ENCODE results near the gene ACBD3.

Gene ACBD3

GRCh38 chr1:226201029-226201593 lies 14.6 kb upstream of the ACBD3 start:
- DNase-seq (ENCODE audit: low read depth in 3 of 3): no peak

- DNase-seq (ENCODE audit: low read depth in 3 of 3): no peak
These were observed 13.4 kb upstream of the ACBD3 start for GRCh38 chr1:226199971-226200370.

GRCh38 chr1:226195144-226195543 lies 8.6 kb upstream of the ACBD3 start:
- DNase-seq (ENCODE audit: low read depth in 3 of 3): no peak

DNA sequence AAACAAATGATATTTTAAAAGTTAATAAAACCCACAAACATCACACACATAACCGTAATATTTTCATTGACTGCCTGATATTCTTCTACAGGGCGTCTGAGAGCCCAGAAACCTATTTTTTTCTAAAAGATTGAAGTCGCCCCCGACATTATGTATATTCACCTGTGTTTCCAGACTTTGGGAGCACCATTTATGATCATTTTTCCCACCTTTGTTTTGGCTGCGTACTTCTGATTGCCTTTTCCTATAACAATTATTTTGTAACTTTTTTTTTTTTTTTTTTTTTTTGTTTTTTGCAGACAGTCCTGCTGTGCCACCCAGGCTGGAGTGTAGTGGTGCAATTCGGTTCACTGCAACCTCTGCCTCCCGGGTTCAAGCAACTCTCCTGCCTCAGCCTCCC lies 839 bp upstream of the ACBD3 start:
- no peak for DNase-seq (ENCODE audit: low read depth in 3 of 3)

- DNase-seq (ENCODE audit: low read depth in 3 of 3): no peak
These were observed 430 bp upstream of the ACBD3 start for GRCh38 chr1:226187019-226187322.

DNA sequence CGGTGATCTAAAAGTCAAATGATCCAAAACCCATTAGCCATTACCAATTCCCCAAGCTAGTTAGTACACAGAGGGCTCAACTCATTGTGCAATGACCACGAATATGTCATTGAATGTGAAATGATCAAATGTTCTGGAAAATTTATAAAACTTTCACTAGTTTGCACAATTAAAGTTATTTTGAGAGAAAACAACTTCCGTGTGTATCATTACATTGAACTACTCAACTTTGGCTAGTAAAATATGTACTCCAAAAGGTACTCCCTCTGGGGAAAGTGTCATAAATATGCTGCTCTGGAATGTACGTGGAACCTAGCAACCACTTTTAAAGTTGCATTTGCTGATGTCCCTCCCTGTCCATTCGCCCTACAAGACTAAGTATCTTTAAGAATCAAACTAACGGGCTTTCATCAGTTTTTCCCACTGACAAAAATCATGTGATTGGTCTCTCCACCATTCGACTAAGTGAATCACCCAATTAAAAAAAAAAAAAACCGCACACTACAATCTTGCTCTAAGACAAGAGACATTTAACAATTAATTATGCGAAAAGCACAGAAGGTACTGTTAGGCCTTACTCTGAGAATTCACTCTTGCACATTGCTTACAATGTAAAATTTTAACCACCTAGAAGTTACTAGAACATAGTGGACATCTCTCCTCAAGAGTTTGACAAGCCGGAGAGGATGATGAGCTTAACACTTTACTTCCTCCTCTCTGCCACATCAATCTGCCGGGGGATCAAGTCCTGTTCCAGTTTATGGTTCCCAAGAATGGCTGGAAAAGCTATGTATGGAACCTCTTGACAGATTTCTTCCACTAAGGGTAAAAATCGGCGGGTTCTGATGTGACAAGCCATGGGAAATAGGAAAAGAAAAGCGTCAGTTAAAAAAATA lies 1.2 kb downstream of the ACBD3 start:
- DNase-seq (ENCODE audit: low read depth in 3 of 3): no peak

- DNase-seq (ENCODE audit: low read depth in 3 of 3): no peak
These were observed 4.4 kb downstream of the ACBD3 start for GRCh38 chr1:226181996-226182714.

DNA sequence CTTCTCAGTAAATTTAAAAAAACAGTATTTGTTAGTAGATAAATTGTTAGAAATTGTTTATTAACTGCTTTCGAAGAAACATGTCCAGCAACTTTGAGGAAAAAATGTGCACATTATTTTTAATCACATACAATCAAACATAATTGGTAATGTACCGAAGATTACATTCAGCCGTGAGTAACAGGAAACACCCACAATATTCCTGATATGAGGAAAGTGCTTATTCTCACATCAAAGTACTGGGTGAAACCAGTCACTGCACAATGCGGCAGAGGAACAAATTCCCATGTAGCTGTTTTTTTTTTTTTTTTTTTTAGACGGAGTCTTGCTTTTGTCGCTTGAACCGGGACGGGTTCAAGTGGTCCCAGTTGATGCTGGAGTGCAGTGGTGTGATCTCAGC lies 9.7 kb downstream of the ACBD3 start:
- no peak for DNase-seq (ENCODE audit: low read depth in 3 of 3)

DNA sequence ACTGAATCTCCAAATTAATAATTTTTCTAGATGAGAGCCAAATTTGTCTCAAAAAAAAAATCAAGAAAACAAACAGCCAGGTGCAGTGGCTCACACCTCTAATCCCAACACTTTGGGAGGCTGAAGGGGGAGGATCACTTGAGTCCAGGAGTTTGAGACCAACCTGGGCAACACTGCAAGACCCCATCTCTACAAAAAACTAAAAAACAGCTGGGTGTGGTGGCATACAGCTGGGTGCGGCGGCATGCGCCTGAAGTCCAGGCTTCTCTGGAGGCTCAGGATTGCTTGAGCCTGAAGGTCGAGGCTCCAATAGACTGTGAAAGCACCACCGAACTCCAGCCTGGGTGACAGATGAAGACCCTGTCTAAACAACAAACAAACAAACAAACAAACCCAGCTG lies 14.0 kb downstream of the ACBD3 start:
- no peak for DNase-seq (ENCODE audit: low read depth in 3 of 3)

DNA sequence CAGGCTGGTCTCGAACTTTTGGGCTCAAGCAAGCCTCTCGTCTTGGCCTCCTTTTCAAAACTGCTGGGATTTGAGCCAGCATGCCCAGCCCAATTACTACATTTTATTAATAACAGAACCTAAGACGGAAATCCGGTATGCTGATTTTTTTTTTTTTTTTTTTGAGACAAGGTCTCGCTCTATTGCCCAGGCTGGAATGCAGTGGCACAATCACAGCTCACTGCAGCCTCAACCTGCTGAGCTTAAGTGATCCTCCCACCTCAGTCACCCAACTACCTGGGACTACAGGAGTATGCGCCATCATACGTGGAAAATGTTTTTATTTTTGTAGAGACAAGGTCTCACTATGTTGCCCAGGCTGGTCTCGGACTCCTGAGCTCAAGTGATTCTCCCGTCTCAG lies 20.2 kb downstream of the ACBD3 start:
- DNase-seq (ENCODE audit: low read depth in 3 of 3): no peak

DNA sequence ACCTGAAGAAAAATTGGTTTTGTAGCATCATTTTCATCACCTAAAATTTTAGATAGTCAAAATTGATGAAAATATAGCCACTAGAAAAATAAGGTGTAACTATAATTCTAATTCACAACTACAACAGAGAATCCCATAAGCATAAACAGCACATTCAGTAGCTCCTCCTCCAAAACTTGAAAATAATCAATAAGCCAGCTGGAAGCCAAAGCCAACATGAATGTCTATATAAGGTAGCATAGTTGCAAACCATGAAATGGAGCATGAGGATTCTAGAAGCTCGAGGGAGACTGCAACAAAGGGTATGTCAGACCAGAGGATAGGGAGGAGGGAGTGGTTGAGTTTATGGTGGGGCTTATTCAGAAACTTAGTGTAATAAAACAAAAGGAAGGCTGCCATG lies 22.4 kb downstream of the ACBD3 start:
- no peak for DNase-seq (ENCODE audit: low read depth in 3 of 3)

- DNase-seq (ENCODE audit: low read depth in 3 of 3): no peak
These were observed 23.6 kb downstream of the ACBD3 start for GRCh38 chr1:226162898-226163297.

DNA sequence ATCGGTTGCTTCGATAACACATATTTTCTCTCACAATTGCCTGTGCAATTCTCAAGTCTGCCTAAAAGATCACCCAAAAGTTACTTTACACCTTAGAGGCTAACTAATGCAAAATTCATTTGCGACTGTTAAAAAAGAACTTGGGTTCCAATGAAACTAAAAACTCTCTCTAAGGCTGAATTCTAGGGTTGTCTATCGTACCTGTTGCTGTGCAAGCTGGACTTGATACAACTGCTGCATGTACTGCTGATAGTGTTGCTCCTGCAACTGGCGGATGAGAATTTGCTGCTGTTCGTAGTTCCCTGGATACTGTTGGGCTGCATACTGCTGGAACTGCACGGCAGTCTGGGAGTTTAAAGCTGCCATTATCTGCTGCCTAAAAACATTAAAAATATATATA lies 27.6 kb downstream of the ACBD3 start:
- DNase-seq (ENCODE audit: low read depth in 3 of 3): no peak

DNA sequence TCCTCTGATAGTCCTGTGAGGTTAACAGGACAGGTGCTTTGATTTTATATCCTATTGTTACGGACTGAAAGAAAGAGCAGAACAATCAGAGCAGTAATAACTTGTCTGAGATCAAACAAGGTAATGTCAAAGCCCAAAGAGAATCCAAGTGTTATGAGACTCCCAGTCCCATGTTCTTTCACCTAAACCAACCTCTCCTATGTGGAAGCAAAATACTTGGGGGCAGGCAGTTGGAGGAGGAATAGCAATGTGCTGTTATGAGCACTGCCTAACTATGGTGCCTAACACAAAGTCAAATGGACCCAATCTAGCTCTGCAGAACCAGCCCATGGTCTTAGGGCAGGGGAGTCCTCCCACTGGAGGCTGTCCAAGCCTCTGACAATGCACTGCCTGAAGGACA lies 28.1 kb downstream of the ACBD3 start:
- DNase-seq (ENCODE audit: low read depth in 3 of 3): no peak

GRCh38 chr1:226157761-226158316 lies 28.7 kb downstream of the ACBD3 start:
- DNase-seq (ENCODE audit: low read depth in 3 of 3): no peak

DNA sequence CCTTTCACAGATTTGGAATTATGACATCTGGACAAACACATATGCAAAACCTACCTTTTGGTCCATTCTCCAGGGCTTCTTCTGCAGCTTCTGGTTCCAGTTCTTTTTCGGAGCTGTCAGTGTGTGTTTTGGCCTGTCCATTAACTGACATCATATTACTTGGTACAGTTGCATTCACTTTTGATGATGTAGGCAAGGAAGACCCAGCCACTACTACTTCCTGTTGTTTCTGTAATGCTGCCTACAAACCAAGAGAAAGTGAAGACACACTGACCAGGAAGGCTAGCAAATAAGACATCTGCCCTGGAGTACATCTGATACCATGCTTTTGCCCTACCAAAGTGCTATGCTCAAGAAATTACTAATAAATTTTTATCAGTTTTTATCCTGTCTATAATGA lies 31.9 kb downstream of the ACBD3 start:
- no peak for DNase-seq (ENCODE audit: low read depth in 3 of 3)

GRCh38 chr1:226149806-226150205 lies 36.7 kb downstream of the ACBD3 start:
- DNase-seq (ENCODE audit: low read depth in 3 of 3): no peak

GRCh38 chr1:226148121-226148648 lies 38.4 kb downstream of the ACBD3 start:
- DNase-seq (ENCODE audit: low read depth in 3 of 3): no peak

- no peak for DNase-seq (ENCODE audit: low read depth in 3 of 3)
These were observed 42.5 kb downstream of the ACBD3 start for GRCh38 chr1:226144045-226144444.

- DNase-seq (ENCODE audit: low read depth in 3 of 3): no peak
These were observed 50.8 kb downstream of the ACBD3 start for GRCh38 chr1:226135709-226136108.

DNA sequence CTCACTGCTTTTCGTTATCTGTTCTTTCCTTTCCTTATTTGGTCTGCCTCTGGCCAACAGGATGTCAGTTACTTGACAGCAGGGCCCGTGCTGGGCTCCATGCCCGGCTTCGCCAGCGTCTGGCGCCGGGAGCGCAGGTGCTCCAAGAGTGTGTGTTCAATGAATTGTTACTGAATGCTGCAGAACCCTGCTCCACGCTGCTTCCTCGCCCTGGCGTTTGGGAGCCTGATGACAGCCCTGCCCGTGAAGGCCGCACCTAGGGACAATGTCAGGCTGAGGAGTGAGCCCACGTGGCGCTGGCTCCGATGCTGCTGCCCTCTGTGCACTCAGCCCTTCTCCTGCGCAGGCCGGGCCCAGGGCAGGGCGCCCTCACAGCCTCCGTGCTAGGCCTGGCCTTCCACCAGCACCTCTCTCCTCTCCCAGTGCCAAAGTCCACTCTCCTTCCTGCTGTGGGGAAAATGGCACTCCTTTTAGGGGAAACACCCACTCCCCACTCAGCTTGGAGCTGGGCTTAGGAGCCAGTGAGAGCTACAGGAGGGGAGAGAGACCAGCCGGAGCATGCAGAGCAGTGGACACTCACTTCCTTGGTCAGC lies 51.4 kb downstream of the ACBD3 start:
- no peak for DNase-seq (ENCODE audit: low read depth in 3 of 3)
